ENCODE measurements around the gene ARMCX4. TPM values are rescaled to one million over a fixed set of nuclear protein-coding genes. Genes with fewer than 3 reads are reported as not detected.
A peak's percentile ranks its signal among the peaks of the same experiment; 100 is the strongest.

The ARMCX4 gene
- total RNA-seq: 10 to 100 TPM; 15.5 to 20.4 TPM
- polyA plus RNA-seq (2013, experiment 1 of 2): 12.7 TPM
- 11.2 TPM for polyA plus RNA-seq (2013, experiment 2 of 2)
- long read RNA-seq, experiment 1, partial matches to known transcripts: 0 of 4 reads
- long read RNA-seq, experiment 1, other reads (novel, unspliced or antisense): 4 of 4 reads
- long read RNA-seq, experiment 2, partial matches to known transcripts: 1 of 18 reads
- long read RNA-seq, experiment 2, other reads (novel, unspliced or antisense): 17 of 18 reads
- long read RNA-seq, experiment 3, partial matches to known transcripts: 0 of 23 reads
- long read RNA-seq, experiment 3, other reads (novel, unspliced or antisense): 23 of 23 reads
- long read RNA-seq, experiment 4, partial matches to known transcripts: 0 of 8 reads
- long read RNA-seq, experiment 4, other reads (novel, unspliced or antisense): 8 of 8 reads

DNA sequence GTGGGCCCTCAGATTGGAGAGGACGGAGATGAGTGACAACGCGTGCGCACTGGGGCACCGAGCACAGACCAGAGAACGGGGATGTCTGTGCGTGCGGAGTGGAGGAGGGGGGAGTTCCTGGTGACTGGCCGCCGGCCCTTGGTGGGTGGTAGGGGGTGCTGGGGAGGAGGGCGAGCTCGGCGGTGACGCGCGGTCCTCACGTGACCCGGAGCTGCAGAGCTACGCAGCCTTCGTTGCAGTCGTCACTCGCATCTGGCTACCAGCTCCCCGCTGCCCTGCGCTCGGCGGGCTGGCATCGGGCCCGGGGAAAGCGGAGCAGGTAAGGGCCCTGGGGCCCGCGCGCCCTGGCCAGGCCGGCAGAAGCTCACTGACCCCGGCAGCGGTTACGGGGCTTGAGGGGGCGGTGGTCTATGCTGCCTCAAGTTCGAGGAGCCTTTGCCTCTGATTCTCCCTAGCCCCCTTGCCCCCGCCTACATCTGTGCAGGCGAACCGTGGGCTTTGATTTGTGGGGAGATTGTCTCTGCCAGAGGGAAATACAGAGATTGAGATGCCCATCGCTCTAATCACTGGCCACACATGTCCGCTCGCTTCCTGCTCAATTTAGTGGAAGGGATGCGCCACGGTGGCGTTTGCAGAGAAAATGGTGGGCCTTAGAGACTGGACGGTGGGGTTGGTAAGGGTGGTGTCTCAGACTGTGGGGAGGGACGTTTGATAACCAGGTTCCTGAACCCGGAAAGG, at the start of gene ARMCX4:
TSS of gene ARMCX4 (plus strand) at position 245 of the 738 bp plus-strand sequence. CDS start 3,134 bp downstream, outside the sequence.
- no peaks in the 10 kb centered on the region for H3K4me1 ChIP-seq (ENCODE audit: control insufficient read depth, insufficient read depth, low read length)
- Mint-ChIP-seq H3K9me3 (peaks cover 54% of the 10 kb centered on the region), H3K4me3 (peak within 1 kb of the TSS; percentile 69), H3K27ac (peak within 1 kb of the TSS; percentile 83), H3K36me3 (ENCODE audit: low read depth) (peaks cover 29% of the 10 kb centered on the region), H3K4me1 (no peaks in the 10 kb centered on the region), H3K27me3 (ENCODE audit: insufficient read depth) (no peaks in the 10 kb centered on the region)
- no peaks in the 10 kb centered on the region for H3K27me3 ChIP-seq (ENCODE audit: control insufficient read depth, insufficient read depth, low read length, poor library complexity, severe bottlenecking)
- H3K9me3 ChIP-seq (ENCODE audit: control insufficient read depth, low read length): no peaks in the 10 kb centered on the region
- H3K9ac ChIP-seq (ENCODE audit: extremely low read depth, low read length, poor library complexity, severe bottlenecking): peak within 1 kb of the TSS; percentile 52
- no peaks in the 10 kb centered on the region for H3K36me3 ChIP-seq (ENCODE audit: control insufficient read depth, insufficient read depth, low read length)
- no peak for TF ChIP-seq CTCF (conservative IDR thresholded peaks at IDR 0.05)
- peak within 1 kb of the TSS; percentile 84 for H3K4me3 ChIP-seq (ENCODE audit: low read length)
- DNase-seq: peak; percentile 88
- no peak within 1 kb of the TSS for H3K27ac ChIP-seq (ENCODE audit: low read depth, low read length)
- 10 to 81% methylated on average over 4 to 45 of the region's 50 CpGs for WGBS, 2 experiments (ENCODE audit: insufficient coverage in 1 of 2, insufficient read length in 1 of 2)

- H3K36me3 Mint-ChIP-seq (ENCODE audit: low read depth): peaks cover 62% of the 10 kb centered on the region
- H3K4me3 Mint-ChIP-seq: no peak overlapping the region
- Histone ChIP-seq H3K36me3 (ENCODE audit: control insufficient read depth, insufficient read depth, low read length) (peaks cover 3% of the 10 kb centered on the region), H3K27me3 (ENCODE audit: control insufficient read depth, insufficient read depth, low read length, poor library complexity, severe bottlenecking) (no peaks in the 10 kb centered on the region), H3K27ac (ENCODE audit: low read depth, low read length) (no peak overlapping the region), H3K9me3 (ENCODE audit: control insufficient read depth, low read length) (no peaks in the 10 kb centered on the region), H3K4me1 (ENCODE audit: control insufficient read depth, insufficient read depth, low read length) (no peaks in the 10 kb centered on the region), H3K9ac (ENCODE audit: extremely low read depth, low read length, poor library complexity, severe bottlenecking) (no peak overlapping the region), H3K4me3 (ENCODE audit: low read length) (no peak overlapping the region)
- WGBS, 2 experiments (ENCODE audit: insufficient coverage in 1 of 2, insufficient read length in 1 of 2): 100% methylated on average over 1 to 2 of the region's 2 CpGs
- H3K9me3 Mint-ChIP-seq: peaks cover 65% of the 10 kb centered on the region
- no peak for DNase-seq
- H3K27me3 Mint-ChIP-seq (ENCODE audit: insufficient read depth): no peaks in the 10 kb centered on the region
- TF ChIP-seq CTCF (conservative IDR thresholded peaks at IDR 0.05): no peak
- no peaks in the 10 kb centered on the region for H3K4me1 Mint-ChIP-seq
- H3K27ac Mint-ChIP-seq: no peak overlapping the region
Observed at GRCh38 chrX:101442085-101442484, 43.2 kb upstream of the ARMCX4 start.

- Histone ChIP-seq H3K27me3 (ENCODE audit: control insufficient read depth, insufficient read depth, low read length, poor library complexity, severe bottlenecking) (no peaks in the 10 kb centered on the region), H3K9ac (ENCODE audit: extremely low read depth, low read length, poor library complexity, severe bottlenecking) (no peak overlapping the region), H3K36me3 (ENCODE audit: control insufficient read depth, insufficient read depth, low read length) (no peaks in the 10 kb centered on the region), H3K4me3 (ENCODE audit: low read length) (no peak overlapping the region), H3K4me1 (ENCODE audit: control insufficient read depth, insufficient read depth, low read length) (no peaks in the 10 kb centered on the region), H3K9me3 (ENCODE audit: control insufficient read depth, low read length) (no peaks in the 10 kb centered on the region), H3K27ac (ENCODE audit: low read depth, low read length) (no peak overlapping the region)
- no peak overlapping the region for H3K4me3 Mint-ChIP-seq
- no peaks in the 10 kb centered on the region for H3K27me3 Mint-ChIP-seq (ENCODE audit: insufficient read depth)
- no peak overlapping the region for H3K27ac Mint-ChIP-seq
- 100% methylated on average over 1 of the region's 1 CpG; no CpG with 5 or more reads in 1 of the 2 experiments for WGBS, 2 experiments (ENCODE audit: insufficient coverage in 1 of 2, insufficient read length in 1 of 2)
- no peak for TF ChIP-seq CTCF (conservative IDR thresholded peaks at IDR 0.05)
- H3K9me3 Mint-ChIP-seq: peaks cover 45% of the 10 kb centered on the region
- no peak for DNase-seq
- H3K4me1 Mint-ChIP-seq: peaks cover 1% of the 10 kb centered on the region
- peaks cover 28% of the 10 kb centered on the region for H3K36me3 Mint-ChIP-seq (ENCODE audit: low read depth)
Observed at GRCh38 chrX:101449279-101449678, 36.0 kb upstream of the ARMCX4 start.
